Activated B cell treated with CpG ODN at 0.5 μM for 24 hours (primary cell): Measurements from ENCODE around the gene ABL2. TPM values are rescaled to one million over a fixed set of nuclear protein-coding genes. Genes with fewer than 3 reads are reported as not detected.

Source experiments
- ATAC-seq: fragments of 200-7000 bp; cut with Tn5 transposase; one replicate; pipeline ENCODE4 v1.10.0; 2021; ENCODE audit warnings: low read depth, mild to moderate bottlenecking, moderate library complexity
- CTCF ChIA-PET: fragments of 350-600 bp; sonication (Branson Sonifier 250); formaldehyde crosslinking; loops from one replicate; lab custom pipeline; 2021; ENCODE audit warnings: antibody characterized with exemption; lab: Charles Lee
- POLR2A ChIA-PET: fragments of 350-600 bp; sonication (Branson Sonifier 250); formaldehyde crosslinking; loops from one replicate; lab custom pipeline; 2021; ENCODE audit warnings: antibody characterized with exemption; lab: Charles Lee
- DNase-seq: peaks from one replicate; pipeline ENCODE4 v3.0.0; 2022
- H3K27ac Mint-ChIP-seq: one replicate; pipeline ENCODE4 v1.8.0; 2020; ENCODE audit warnings: mixed read lengths
- H3K27me3 Mint-ChIP-seq: one replicate; pipeline ENCODE4 v1.8.0; 2021; ENCODE audit warnings: mixed read lengths
- H3K36me3 Mint-ChIP-seq: one replicate; pipeline ENCODE4 v1.8.0; 2021; ENCODE audit warnings: low read depth, mixed read lengths
- H3K4me1 Mint-ChIP-seq: one replicate; pipeline ENCODE4 v1.8.0; 2021; ENCODE audit warnings: mixed read lengths
- H3K4me3 Mint-ChIP-seq: one replicate; pipeline ENCODE4 v1.8.0; 2020; ENCODE audit warnings: mild to moderate bottlenecking, mixed read lengths
- H3K9me3 Mint-ChIP-seq: one replicate; pipeline ENCODE4 v1.8.0; 2020; ENCODE audit warnings: mixed read lengths
- CTCF ChIP-seq: fragments of 200-600 bp; IDR thresholded peaks from one replicate; pipeline ENCODE4 v1.8.0; 2022; ENCODE audit warnings: antibody characterized with exemption, mild to moderate bottlenecking
- intact Hi-C: fragments of 100-400 bp; cut with micrococcal nuclease; formaldehyde crosslinking; loops from one replicate; pipeline ENCODE4 v1.15.1; 2024
- total RNA-seq: library from RNA; stranded (reverse); gene quantifications from 2 replicates; pipeline ENCODE4 v1.2.3, GENCODE V29; 2022

The ABL2 gene
- total RNA-seq, 1 donor from 2014 or later = 15.2 TPM

- no peak for ATAC-seq
- no peak overlapping the region for H3K27ac Mint-ChIP-seq
- H3K4me3 Mint-ChIP-seq = no peak overlapping the region
- no peaks in the 10 kb centered on the region for H3K36me3 Mint-ChIP-seq
- H3K9me3 Mint-ChIP-seq = no peaks in the 10 kb centered on the region
- ChIA-PET CTCF (no interaction called here), POLR2A (no interaction called here)
- intact Hi-C loops = no loop called here
- no peaks in the 10 kb centered on the region for H3K27me3 Mint-ChIP-seq
- H3K4me1 Mint-ChIP-seq = no peaks in the 10 kb centered on the region
- TF ChIP-seq CTCF = no peak
- DNase-seq = no peak
Observed at GRCh38 chr1:179263121-179263520, 33.6 kb upstream of the ABL2 start.

GRCh38 chr1:179262183-179262582 is 32.7 kb upstream of the ABL2 start:
- no peak for TF ChIP-seq CTCF
- Mint-ChIP-seq H3K4me1 (no peaks in the 10 kb centered on the region), H3K27ac (no peak overlapping the region), H3K9me3 (no peaks in the 10 kb centered on the region), H3K4me3 (no peak overlapping the region), H3K27me3 (no peaks in the 10 kb centered on the region), H3K36me3 (no peaks in the 10 kb centered on the region)
- intact Hi-C loops = no loop called here
- ChIA-PET POLR2A (interaction anchor here (0.6 kb wide), 1 partner anchor 34 kb away, joined by 5 read pairs; no protein-coding TSS in a partner anchor), CTCF (no interaction called here)
- no peak for DNase-seq
- no peak for ATAC-seq

- no peak overlapping the region for H3K4me3 Mint-ChIP-seq
- CTCF ChIA-PET = no interaction called here
- H3K4me1 Mint-ChIP-seq = no peaks in the 10 kb centered on the region
- TF ChIP-seq CTCF = no peak
- H3K27me3 Mint-ChIP-seq = no peaks in the 10 kb centered on the region
- no peaks in the 10 kb centered on the region for H3K9me3 Mint-ChIP-seq
- no peaks in the 10 kb centered on the region for H3K36me3 Mint-ChIP-seq
- DNase-seq (no peak), ATAC-seq (no peak)
- intact Hi-C loops = no loop called here
- POLR2A ChIA-PET = no interaction called here
- no peak overlapping the region for H3K27ac Mint-ChIP-seq
Observed at GRCh38 chr1:179253286-179253972, 24.0 kb upstream of the ABL2 start.

GRCh38 chr1:179252606-179253005 is 23.1 kb upstream of the ABL2 start:
- Mint-ChIP-seq H3K27ac (no peak overlapping the region), H3K4me1 (no peaks in the 10 kb centered on the region), H3K27me3 (no peaks in the 10 kb centered on the region), H3K4me3 (no peak overlapping the region), H3K36me3 (no peaks in the 10 kb centered on the region), H3K9me3 (no peaks in the 10 kb centered on the region)
- POLR2A ChIA-PET = interaction anchor here (0.9 kb wide), 1 partner anchor 114 kb away, joined by 5 read pairs; no protein-coding TSS in a partner anchor
- ATAC-seq (no peak), DNase-seq (no peak)
- no peak for TF ChIP-seq CTCF
- intact Hi-C loops = no loop called here
- CTCF ChIA-PET = interaction anchor here (1.2 kb wide), 1 partner anchor 557 kb away, joined by 5 read pairs; no protein-coding TSS in a partner anchor

- H3K27me3 Mint-ChIP-seq = no peaks in the 10 kb centered on the region
- intact Hi-C loops = loop anchor here (1.0 kb wide), 1 partner anchor 118 kb away; no protein-coding TSS in a partner anchor
- H3K36me3 Mint-ChIP-seq = no peaks in the 10 kb centered on the region
- no peak for TF ChIP-seq CTCF
- no peak overlapping the region for H3K4me3 Mint-ChIP-seq
- DNase-seq (no peak), ATAC-seq (no peak)
- H3K9me3 Mint-ChIP-seq = no peaks in the 10 kb centered on the region
- H3K27ac Mint-ChIP-seq = no peak overlapping the region
- POLR2A ChIA-PET = interaction anchor here (0.9 kb wide), 1 partner anchor 115 kb away, joined by 5 read pairs; no protein-coding TSS in a partner anchor
- no peaks in the 10 kb centered on the region for H3K4me1 Mint-ChIP-seq
- CTCF ChIA-PET = interaction anchor here (0.7 to 1.2 kb wide), 3 partner anchors 42 to 558 kb away, joined by 3 to 5 read pairs (median 3); partner anchors contain the start of gene SOAT1
Observed at GRCh38 chr1:179251675-179252074, 22.2 kb upstream of the ABL2 start.
